ENCODE data around the gene DGCR2. TPM values are rescaled to one million over a fixed set of nuclear protein-coding genes. Genes with fewer than 3 reads are reported as not detected.

The DGCR2 gene
- total and polyA plus RNA-seq, 4 experiments from 2014 or later, result 33.1 to 66.7 (median 56.6) TPM

- peaks cover 37 to 61% (median 49%) of the 10 kb centered on the region in 4 donors for H3K4me1 Mint-ChIP-seq
These were observed 525 bp downstream of the DGCR2 start for GRCh38 chr22:19121631-19122142.

GRCh38 chr22:19120829-19121630 lies 1.2 kb downstream of the DGCR2 start:
- Mint-ChIP-seq H3K9me3 (peaks cover 0 to 2% (median 0%) of the 10 kb centered on the region in 8 donors), H3K4me1 (peaks cover 43 to 68% (median 55%) of the 10 kb centered on the region in 4 donors), H3K27ac (peak overlapping the region; percentile 79 to 96 (median 93)), H3K4me3 (peak overlapping the region; percentile 87 to 96 (median 92)), H3K36me3 (peaks cover 4 to 15% of the 10 kb centered on the region in 2 donors), H3K27me3 (peaks cover 0 to 2% of the 10 kb centered on the region in 2 donors)
- intact Hi-C loops (cut with micrococcal nuclease), result loop anchor here (5.0 kb wide), 1 partner anchor 171 kb away; the partner anchor contains the start of gene CLTCL1
- H3K27me3 ChIP-seq (ENCODE audit: insufficient read depth, low read length), result no peaks in the 10 kb centered on the region
- peak overlapping the region; percentile 33 to 85 for H3K4me3 ChIP-seq (ENCODE audit: low read length in 2 of 2)
- peaks cover 13% of the 10 kb centered on the region for H3K36me3 ChIP-seq (ENCODE audit: insufficient read depth, low read length)
- DNase-seq, result peak in 2 of 5 donors; percentile 9 to 55
- H3K27ac ChIP-seq (ENCODE audit: low read depth, low read length), result peak overlapping the region; percentile 69
- CTCF ChIA-PET (ENCODE audit: partially characterized antibody), result interaction anchor here (1.9 to 2.2 kb wide), 2 partner anchors 10 to 17 kb away, joined by 5 to 13 read pairs; no protein-coding TSS in a partner anchor
- no peaks in the 10 kb centered on the region for H3K9me3 ChIP-seq (ENCODE audit: control insufficient read depth in 1 of 2, low read length in 2 of 2)
- POLR2A ChIA-PET (ENCODE audit: partially characterized antibody), result interaction anchor here (0.7 to 3.5 kb wide), 7 partner anchors 10 to 311 kb away, joined by 3 to 61 read pairs (median 4); partner anchors contain the start of genes CLTCL1, DGCR6, ESS2 and MRPL40
- peaks cover 61% of the 10 kb centered on the region for H3K4me1 ChIP-seq (ENCODE audit: insufficient read depth, low read length)

More at GRCh38 chr22:19121631-19122142, 525 bp downstream of the DGCR2 start:
- peaks cover 55% of the 10 kb centered on the region for H3K4me1 ChIP-seq (ENCODE audit: insufficient read depth, low read length)
- peaks cover 0 to 2% (median 0%) of the 10 kb centered on the region in 8 donors for H3K9me3 Mint-ChIP-seq
- ChIA-PET CTCF (ENCODE audit: partially characterized antibody) (interaction anchor here (0.9 to 2.2 kb wide), 4 partner anchors 11 to 23 kb away, joined by 5 to 13 read pairs (median 8); partner anchors contain the start of gene ESS2), POLR2A (ENCODE audit: partially characterized antibody) (interaction anchor here (0.7 to 3.5 kb wide), 13 partner anchors 8 to 358 kb away, joined by 3 to 61 read pairs (median 4); partner anchors contain the start of genes CDC45, CLTCL1, DGCR6 and ESS2)
- intact Hi-C loops (cut with micrococcal nuclease), result loop anchor here (1.0 to 5.0 kb wide), 4 partner anchors 12 to 358 kb away; partner anchors contain the start of genes CDC45, CLTCL1, ESS2 and UFD1
- no peaks in the 10 kb centered on the region for H3K9me3 ChIP-seq (ENCODE audit: control insufficient read depth in 1 of 2, low read length in 2 of 2)
- H3K4me3 ChIP-seq (ENCODE audit: low read length in 2 of 2), result peak overlapping the region; percentile 33 to 85
- peak overlapping the region; percentile 79 to 96 (median 93) for H3K27ac Mint-ChIP-seq
- peak overlapping the region; percentile 87 to 96 (median 92) for H3K4me3 Mint-ChIP-seq
- H3K27me3 ChIP-seq (ENCODE audit: insufficient read depth, low read length), result no peaks in the 10 kb centered on the region
- peaks cover 0 to 2% of the 10 kb centered on the region in 2 donors for H3K27me3 Mint-ChIP-seq
- peaks cover 13% of the 10 kb centered on the region for H3K36me3 ChIP-seq (ENCODE audit: insufficient read depth, low read length)
- peaks cover 3 to 14% of the 10 kb centered on the region in 2 donors for H3K36me3 Mint-ChIP-seq
- peak overlapping the region; percentile 69 for H3K27ac ChIP-seq (ENCODE audit: low read depth, low read length)
- peak in 3 of 5 donors; percentile 21 to 23 (median 22) for DNase-seq

- Histone ChIP-seq H3K27me3 (ENCODE audit: insufficient read depth, low read length) (no peaks in the 10 kb centered on the region), H3K4me3 (ENCODE audit: low read length in 2 of 2) (peak overlapping the region in 1 of 2 donors; percentile 33), H3K27ac (ENCODE audit: low read depth, low read length) (no peak overlapping the region), H3K36me3 (ENCODE audit: insufficient read depth, low read length) (peaks cover 13% of the 10 kb centered on the region), H3K9me3 (ENCODE audit: control insufficient read depth in 1 of 2, low read length in 2 of 2) (no peaks in the 10 kb centered on the region), H3K4me1 (ENCODE audit: insufficient read depth, low read length) (peaks cover 72% of the 10 kb centered on the region)
- peaks cover 4 to 22% of the 10 kb centered on the region in 2 donors for H3K36me3 Mint-ChIP-seq
- POLR2A ChIA-PET (ENCODE audit: partially characterized antibody), result interaction anchor here (0.6 to 1.6 kb wide), 2 partner anchors 9 to 10 kb away, joined by 3 to 6 read pairs; no protein-coding TSS in a partner anchor
- intact Hi-C loops (cut with micrococcal nuclease), result loop anchor here (5.0 kb wide), 1 partner anchor 172 kb away; the partner anchor contains the start of gene CLTCL1
- peaks cover 50 to 79% (median 65%) of the 10 kb centered on the region in 4 donors for H3K4me1 Mint-ChIP-seq
- peak overlapping the region in 5 of 7 donors; percentile 68 to 86 (median 82) for H3K27ac Mint-ChIP-seq
- peaks cover 0 to 2% of the 10 kb centered on the region in 2 donors for H3K27me3 Mint-ChIP-seq
- DNase-seq, result no peak
- H3K9me3 Mint-ChIP-seq, result peaks cover 0 to 2% (median 0%) of the 10 kb centered on the region in 8 donors
- CTCF ChIA-PET (ENCODE audit: partially characterized antibody), result interaction anchor here (2.1 kb wide), 1 partner anchor 10 kb away, joined by 8 read pairs; no protein-coding TSS in a partner anchor
- H3K4me3 Mint-ChIP-seq, result peak overlapping the region; percentile 87 to 96 (median 92)
These were observed 2.3 kb downstream of the DGCR2 start for GRCh38 chr22:19119949-19120348.

- peaks cover 0 to 2% (median 0%) of the 10 kb centered on the region in 8 donors for H3K9me3 Mint-ChIP-seq
- H3K27ac Mint-ChIP-seq, result peak overlapping the region in 5 of 7 donors; percentile 32 to 86 (median 55)
- H3K4me1 ChIP-seq (ENCODE audit: insufficient read depth, low read length), result peaks cover 80% of the 10 kb centered on the region
- H3K9me3 ChIP-seq (ENCODE audit: control insufficient read depth in 1 of 2, low read length in 2 of 2), result no peaks in the 10 kb centered on the region
- POLR2A ChIA-PET (ENCODE audit: partially characterized antibody), result interaction anchor here (1.2 to 1.6 kb wide), 3 partner anchors 8 to 26 kb away, joined by 3 to 6 read pairs (median 6); partner anchors contain the start of gene ESS2
- no peak overlapping the region for H3K27ac ChIP-seq (ENCODE audit: low read depth, low read length)
- DNase-seq, result no peak
- peaks cover 56 to 86% (median 71%) of the 10 kb centered on the region in 4 donors for H3K4me1 Mint-ChIP-seq
- H3K27me3 Mint-ChIP-seq, result no peaks in the 10 kb centered on the region
- no peak overlapping the region for H3K4me3 ChIP-seq (ENCODE audit: low read length in 2 of 2)
- peaks cover 4 to 22% of the 10 kb centered on the region in 2 donors for H3K36me3 Mint-ChIP-seq
- intact Hi-C loops (cut with micrococcal nuclease), result no loop called here
- CTCF ChIA-PET (ENCODE audit: partially characterized antibody), result interaction anchor here (1.0 to 2.1 kb wide), 2 partner anchors 8 to 14 kb away, joined by 3 to 8 read pairs; no protein-coding TSS in a partner anchor
- H3K36me3 ChIP-seq (ENCODE audit: insufficient read depth, low read length), result peaks cover 13% of the 10 kb centered on the region
- no peaks in the 10 kb centered on the region for H3K27me3 ChIP-seq (ENCODE audit: insufficient read depth, low read length)
- peak overlapping the region in 6 of 8 donors; percentile 11 to 94 (median 49) for H3K4me3 Mint-ChIP-seq
These were observed 3.8 kb downstream of the DGCR2 start for GRCh38 chr22:19118329-19118880.

GRCh38 chr22:19117111-19117512 lies 5.1 kb downstream of the DGCR2 start:
- H3K27ac Mint-ChIP-seq, result peak overlapping the region in 6 of 7 donors; percentile 2 to 86 (median 70)
- intact Hi-C loops (cut with micrococcal nuclease), result no loop called here
- H3K36me3 Mint-ChIP-seq, result peaks cover 4 to 22% of the 10 kb centered on the region in 2 donors
- Histone ChIP-seq H3K9me3 (ENCODE audit: control insufficient read depth in 1 of 2, low read length in 2 of 2) (no peaks in the 10 kb centered on the region), H3K4me1 (ENCODE audit: insufficient read depth, low read length) (peaks cover 78% of the 10 kb centered on the region), H3K27ac (ENCODE audit: low read depth, low read length) (no peak overlapping the region), H3K36me3 (ENCODE audit: insufficient read depth, low read length) (peaks cover 13% of the 10 kb centered on the region), H3K4me3 (ENCODE audit: low read length in 2 of 2) (no peak overlapping the region), H3K27me3 (ENCODE audit: insufficient read depth, low read length) (no peaks in the 10 kb centered on the region)
- no peaks in the 10 kb centered on the region for H3K9me3 Mint-ChIP-seq
- CTCF ChIA-PET (ENCODE audit: partially characterized antibody), result interaction anchor here (2.3 kb wide), 1 partner anchor 11 kb away, joined by 7 read pairs; no protein-coding TSS in a partner anchor
- peak overlapping the region in 7 of 8 donors; percentile 4 to 68 (median 42) for H3K4me3 Mint-ChIP-seq
- peaks cover 55 to 81% (median 69%) of the 10 kb centered on the region in 4 donors for H3K4me1 Mint-ChIP-seq
- H3K27me3 Mint-ChIP-seq, result no peaks in the 10 kb centered on the region
- DNase-seq, result no peak
- POLR2A ChIA-PET (ENCODE audit: partially characterized antibody), result no interaction called here

GRCh38 chr22:19115628-19116027 lies 6.6 kb downstream of the DGCR2 start:
- intact Hi-C loops (cut with micrococcal nuclease), result no loop called here
- Histone ChIP-seq H3K27me3 (ENCODE audit: insufficient read depth, low read length) (no peaks in the 10 kb centered on the region), H3K4me1 (ENCODE audit: insufficient read depth, low read length) (peaks cover 80% of the 10 kb centered on the region), H3K4me3 (ENCODE audit: low read length in 2 of 2) (no peak overlapping the region), H3K9me3 (ENCODE audit: control insufficient read depth in 1 of 2, low read length in 2 of 2) (no peaks in the 10 kb centered on the region), H3K36me3 (ENCODE audit: insufficient read depth, low read length) (peaks cover 13% of the 10 kb centered on the region), H3K27ac (ENCODE audit: low read depth, low read length) (no peak overlapping the region)
- Mint-ChIP-seq H3K36me3 (peaks cover 4 to 17% of the 10 kb centered on the region in 2 donors), H3K4me1 (peaks cover 58 to 82% (median 72%) of the 10 kb centered on the region in 4 donors), H3K4me3 (peak overlapping the region in 4 of 8 donors; percentile 12 to 72 (median 44)), H3K27ac (peak overlapping the region in 5 of 7 donors; percentile 4 to 63 (median 55)), H3K9me3 (no peaks in the 10 kb centered on the region), H3K27me3 (no peaks in the 10 kb centered on the region)
- ChIA-PET POLR2A (ENCODE audit: partially characterized antibody) (interaction anchor here (1.0 to 1.3 kb wide), 3 partner anchors 9 to 364 kb away, joined by 3 to 5 read pairs (median 3); partner anchors contain the start of genes CDC45 and ESS2), CTCF (ENCODE audit: partially characterized antibody) (interaction anchor here (1.5 to 2.4 kb wide), 3 partner anchors 9 to 183 kb away, joined by 3 to 9 read pairs (median 7); partner anchors contain the start of gene ESS2)
- DNase-seq, result peak in 1 of 5 donors; percentile 23
